ENCODE measurements around the gene LHX5.

LHX5 gene

GRCh38 chr12:113464852-113465719 is 6.6 kb downstream of the LHX5 start:
- no peak for DNase-seq

GRCh38 chr12:113464452-113464775 is 7.3 kb downstream of the LHX5 start:
- no peak for DNase-seq

- no peak for DNase-seq
These were observed 7.8 kb downstream of the LHX5 start for GRCh38 chr12:113463746-113464451.

GRCh38 chr12:113462998-113463745 is 8.5 kb downstream of the LHX5 start:
- no peak for DNase-seq

GRCh38 chr12:113462117-113462774 is 9.4 kb downstream of the LHX5 start:
- peak; percentile 85 to 87 for DNase-seq

- peak; percentile 64 to 73 for DNase-seq
These were observed 10.0 kb downstream of the LHX5 start for GRCh38 chr12:113461666-113462065.

GRCh38 chr12:113459981-113460380 is 11.7 kb downstream of the LHX5 start:
- no peak for DNase-seq

- DNase-seq: no peak
These were observed 14.0 kb downstream of the LHX5 start for GRCh38 chr12:113457710-113458109.

- no peak for DNase-seq
These were observed 14.5 kb downstream of the LHX5 start for GRCh38 chr12:113457185-113457584.

- peak; percentile 57 to 78 for DNase-seq
These were observed 14.9 kb downstream of the LHX5 start for GRCh38 chr12:113456761-113457160.

GRCh38 chr12:113456199-113456598 is 15.5 kb downstream of the LHX5 start:
- DNase-seq: no peak

- DNase-seq: no peak
These were observed 18.3 kb downstream of the LHX5 start for GRCh38 chr12:113453330-113453729.

GRCh38 chr12:113452458-113452857 is 19.2 kb downstream of the LHX5 start:
- no peak for DNase-seq

- DNase-seq: no peak
These were observed 21.8 kb downstream of the LHX5 start for GRCh38 chr12:113449839-113450238.

GRCh38 chr12:113449299-113449698 is 22.4 kb downstream of the LHX5 start:
- no peak for DNase-seq

GRCh38 chr12:113448873-113449272 is 22.8 kb downstream of the LHX5 start:
- DNase-seq: no peak

GRCh38 chr12:113445544-113446171 is 26.0 kb downstream of the LHX5 start:
- no peak for DNase-seq

- no peak for DNase-seq
These were observed 28.6 kb downstream of the LHX5 start for GRCh38 chr12:113443030-113443539.

GRCh38 chr12:113440947-113441782 is 30.5 kb downstream of the LHX5 start:
- DNase-seq: no peak

- DNase-seq: no peak
These were observed 31.3 kb downstream of the LHX5 start for GRCh38 chr12:113440336-113440735.

- peak; percentile 61 to 73 for DNase-seq
These were observed 32.1 kb downstream of the LHX5 start for GRCh38 chr12:113439606-113440030.

- DNase-seq: no peak
These were observed 32.4 kb downstream of the LHX5 start for GRCh38 chr12:113439301-113439597.

All from SHP77 (cell line).